Smooth muscle cell (in vitro differentiated cells): ENCODE data around the gene POU5F2. TPM values are rescaled to one million over a fixed set of nuclear protein-coding genes. Genes with fewer than 3 reads are reported as not detected.

Experiments used
- DNase-seq: peaks from one replicate; lab custom pipeline; 2025; ENCODE audit not compliant: unreplicated experiment; lab: John Stamatoyannopoulos, UW
- H2AFZ ChIP-seq: fragments of 200-600 bp; sonication (generic); 2 replicates; pipeline ENCODE4 v1.6.0; 2016; ENCODE audit warnings: antibody characterized with exemption, low read depth, mild to moderate bottlenecking
- H3F3A ChIP-seq: fragments of 200-600 bp; sonication (generic); 2 replicates; pipeline ENCODE4 v1.6.0; 2017; ENCODE audit warnings: antibody characterized with exemption, low read depth
- H3K27ac ChIP-seq: fragments of 200-600 bp; sonication (generic); 2 replicates; pipeline ENCODE4 v1.5.1; 2016; ENCODE audit warnings: low read depth, mild to moderate bottlenecking
- H3K27me3 ChIP-seq: fragments of 200-600 bp; sonication (generic); 2 replicates; pipeline ENCODE4 v1.6.1; 2016; ENCODE audit warnings: low read depth, mild to moderate bottlenecking
- H3K36me3 ChIP-seq: fragments of 200-600 bp; sonication (generic); 2 replicates; pipeline ENCODE4 v1.5.1; 2016; ENCODE audit warnings: low read depth
- H3K4me1 ChIP-seq: fragments of 200-600 bp; sonication (generic); 2 replicates; pipeline ENCODE4 v1.5.1; 2016; ENCODE audit warnings: low read depth
- H3K4me2 ChIP-seq: fragments of 200-600 bp; sonication (generic); 2 replicates; pipeline ENCODE4 v1.6.0; 2016; ENCODE audit warnings: mild to moderate bottlenecking
- H3K4me3 ChIP-seq: fragments of 200-600 bp; sonication (generic); 2 replicates; pipeline ENCODE4 v1.5.1; 2016; ENCODE audit warnings: mild to moderate bottlenecking
- H3K79me2 ChIP-seq: fragments of 200-600 bp; sonication (generic); 2 replicates; pipeline ENCODE4 v1.6.0; 2016; ENCODE audit warnings: low read depth, mild to moderate bottlenecking
- H3K9ac ChIP-seq: fragments of 200-600 bp; sonication (generic); 2 replicates; pipeline ENCODE4 v1.6.0; 2016; ENCODE audit warnings: low read depth
- H3K9me3 ChIP-seq: fragments of 200-600 bp; sonication (generic); replicated peaks from 2 replicates; pipeline ENCODE4 v1.5.1; 2016; ENCODE audit warnings: low read depth
- H4K20me1 ChIP-seq: fragments of 200-600 bp; sonication (generic); 2 replicates; pipeline ENCODE4 v1.6.0; 2016; ENCODE audit warnings: low read depth
- WGBS: methylation state at CpG from one replicate; pipeline ENCODE4 v1.1.7; 2016; ENCODE audit warnings: low lambda C conversion rate; 5-methylcytosine and 5-hydroxymethylcytosine counted together
- polyA plus RNA-seq: library from polyadenylated mRNA; unstranded; fragments of >200 nt; fragmentation: Nextera tagmentation; extraction: Ambion mirVana; gene quantifications from 2 replicates; pipeline ENCODE4 v1.2.1, GENCODE V29; 2016
- total RNA-seq: library from RNA; depleted of rRNA; stranded (reverse); fragments of >200 nt; gene quantifications from 2 replicates; pipeline ENCODE4 v1.2.3, GENCODE V29; 2014
- TF ChIP-seq, protein P1 (sequence below): fragments of 200-600 bp; sonication (generic); IDR thresholded peaks from 2 replicates; pipeline ENCODE4 v1.5.1; 2017; ENCODE audit warnings: borderline replicate concordance, mild to moderate bottlenecking, antibody characterized with exemption; ENCODE audit not compliant: insufficient read depth, poor library complexity, severe bottlenecking

The POU5F2 gene
- total and polyA plus RNA-seq, 2 experiments from 2014 or later: 0.11 to 0.45 TPM

DNA sequence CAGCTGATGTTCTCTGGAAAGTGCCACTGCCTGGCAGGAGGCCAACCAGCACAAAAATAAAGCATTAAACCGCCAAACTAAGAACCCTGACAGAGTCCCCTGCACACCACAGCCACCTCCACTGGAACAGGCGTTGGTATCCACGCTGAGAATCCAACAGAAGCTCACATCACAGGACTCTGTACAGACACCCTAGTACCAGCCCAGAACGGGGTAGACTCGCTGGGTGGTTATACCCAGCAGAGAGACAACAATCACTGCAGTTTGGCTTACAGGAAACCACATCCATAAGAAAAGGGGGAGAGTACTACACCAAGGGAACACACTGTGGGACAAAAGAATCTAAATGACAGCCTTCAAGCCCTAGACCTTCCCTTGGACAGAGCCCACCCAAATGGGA is 15.0 kb upstream of the POU5F2 start:
- Histone ChIP-seq H4K20me1 (no peaks in the 10 kb centered on the region), H3K36me3 (no peaks in the 10 kb centered on the region), H3K4me1 (no peaks in the 10 kb centered on the region), H3K27ac (no peak overlapping the region), H3K4me3 (no peak overlapping the region), H3K9me3 (no peaks in the 10 kb centered on the region), H3K27me3 (no peaks in the 10 kb centered on the region), H3K4me2 (no peak overlapping the region), H3F3A (no peaks in the 10 kb centered on the region), H3K9ac (no peak overlapping the region), H2AFZ (no peak overlapping the region), H3K79me2 (no peaks in the 10 kb centered on the region)
- WGBS: 95% methylated on average over 5 of the region's 5 CpGs
- TF ChIP-seq, protein P1, sequence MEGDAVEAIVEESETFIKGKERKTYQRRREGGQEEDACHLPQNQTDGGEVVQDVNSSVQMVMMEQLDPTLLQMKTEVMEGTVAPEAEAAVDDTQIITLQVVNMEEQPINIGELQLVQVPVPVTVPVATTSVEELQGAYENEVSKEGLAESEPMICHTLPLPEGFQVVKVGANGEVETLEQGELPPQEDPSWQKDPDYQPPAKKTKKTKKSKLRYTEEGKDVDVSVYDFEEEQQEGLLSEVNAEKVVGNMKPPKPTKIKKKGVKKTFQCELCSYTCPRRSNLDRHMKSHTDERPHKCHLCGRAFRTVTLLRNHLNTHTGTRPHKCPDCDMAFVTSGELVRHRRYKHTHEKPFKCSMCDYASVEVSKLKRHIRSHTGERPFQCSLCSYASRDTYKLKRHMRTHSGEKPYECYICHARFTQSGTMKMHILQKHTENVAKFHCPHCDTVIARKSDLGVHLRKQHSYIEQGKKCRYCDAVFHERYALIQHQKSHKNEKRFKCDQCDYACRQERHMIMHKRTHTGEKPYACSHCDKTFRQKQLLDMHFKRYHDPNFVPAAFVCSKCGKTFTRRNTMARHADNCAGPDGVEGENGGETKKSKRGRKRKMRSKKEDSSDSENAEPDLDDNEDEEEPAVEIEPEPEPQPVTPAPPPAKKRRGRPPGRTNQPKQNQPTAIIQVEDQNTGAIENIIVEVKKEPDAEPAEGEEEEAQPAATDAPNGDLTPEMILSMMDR: no peak
- no peak for DNase-seq

DNA sequence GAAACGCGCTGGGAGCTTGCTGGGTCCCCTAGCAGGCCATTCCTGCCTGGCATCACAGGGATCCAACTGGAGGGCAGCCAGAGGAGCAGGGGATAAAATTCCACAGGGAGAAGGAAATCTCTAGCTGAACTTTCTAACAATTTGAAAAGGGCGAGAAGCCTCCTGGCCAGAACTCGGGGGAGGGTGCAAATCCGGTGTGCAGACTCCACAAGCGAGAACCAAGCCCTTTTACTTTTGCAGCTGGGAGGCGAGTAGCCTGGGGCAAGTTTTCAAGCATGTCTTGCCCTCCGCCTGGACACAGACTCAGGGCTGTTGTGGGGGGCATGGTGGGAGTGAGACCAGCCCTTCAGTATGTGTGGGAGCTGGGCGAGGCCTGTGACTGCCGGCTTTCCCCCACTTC is 14.3 kb upstream of the POU5F2 start:
- 89% methylated on average over 10 of the region's 10 CpGs for WGBS
- H3K4me2 ChIP-seq: no peak overlapping the region
- H3K79me2 ChIP-seq: no peaks in the 10 kb centered on the region
- DNase-seq: no peak
- TF ChIP-seq, protein P1: no peak
- no peaks in the 10 kb centered on the region for H3K36me3 ChIP-seq
- H3K9me3 ChIP-seq: no peaks in the 10 kb centered on the region
- no peak overlapping the region for H3K27ac ChIP-seq
- no peak overlapping the region for H3K9ac ChIP-seq
- H3K4me3 ChIP-seq: no peak overlapping the region
- H3K4me1 ChIP-seq: no peaks in the 10 kb centered on the region
- H3F3A ChIP-seq: no peaks in the 10 kb centered on the region
- H2AFZ ChIP-seq: no peak overlapping the region
- H3K27me3 ChIP-seq: no peaks in the 10 kb centered on the region
- no peaks in the 10 kb centered on the region for H4K20me1 ChIP-seq

DNA sequence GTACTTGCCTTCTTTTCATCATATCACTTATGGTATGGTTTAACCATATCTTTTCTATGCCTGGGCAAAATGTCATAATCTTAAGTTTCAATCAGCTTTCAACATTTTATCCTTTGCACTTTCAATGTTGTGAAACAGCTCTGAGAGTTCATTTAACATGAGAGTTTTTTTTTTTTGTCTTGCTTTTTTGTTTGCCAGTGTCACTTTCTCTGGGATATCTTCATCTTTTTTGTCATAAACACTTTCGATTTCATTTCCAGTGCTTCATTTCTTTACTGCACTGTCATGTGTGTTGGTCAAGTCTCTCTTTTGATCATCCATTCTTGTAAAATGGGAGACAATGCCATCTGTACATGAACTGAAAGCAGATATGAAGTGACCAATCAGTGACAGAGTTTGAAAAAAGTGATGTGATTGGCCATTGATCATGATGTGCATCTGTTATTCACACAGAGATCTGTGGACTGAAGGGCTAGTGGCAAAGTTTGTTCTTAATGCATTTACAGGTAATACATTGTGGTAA is 7.5 kb upstream of the POU5F2 start:
- WGBS: 95% methylated on average over 1 of the region's 1 CpG
- Histone ChIP-seq H3K4me2 (no peak overlapping the region), H3K9me3 (no peaks in the 10 kb centered on the region), H3K36me3 (no peaks in the 10 kb centered on the region), H3K4me1 (no peaks in the 10 kb centered on the region), H3K27ac (no peak overlapping the region), H3K27me3 (no peaks in the 10 kb centered on the region), H3K79me2 (no peaks in the 10 kb centered on the region), H3K4me3 (no peak overlapping the region), H3F3A (no peaks in the 10 kb centered on the region), H4K20me1 (no peaks in the 10 kb centered on the region), H3K9ac (no peak overlapping the region), H2AFZ (no peak overlapping the region)
- no peak for DNase-seq
- TF ChIP-seq, protein P1: no peak

DNA sequence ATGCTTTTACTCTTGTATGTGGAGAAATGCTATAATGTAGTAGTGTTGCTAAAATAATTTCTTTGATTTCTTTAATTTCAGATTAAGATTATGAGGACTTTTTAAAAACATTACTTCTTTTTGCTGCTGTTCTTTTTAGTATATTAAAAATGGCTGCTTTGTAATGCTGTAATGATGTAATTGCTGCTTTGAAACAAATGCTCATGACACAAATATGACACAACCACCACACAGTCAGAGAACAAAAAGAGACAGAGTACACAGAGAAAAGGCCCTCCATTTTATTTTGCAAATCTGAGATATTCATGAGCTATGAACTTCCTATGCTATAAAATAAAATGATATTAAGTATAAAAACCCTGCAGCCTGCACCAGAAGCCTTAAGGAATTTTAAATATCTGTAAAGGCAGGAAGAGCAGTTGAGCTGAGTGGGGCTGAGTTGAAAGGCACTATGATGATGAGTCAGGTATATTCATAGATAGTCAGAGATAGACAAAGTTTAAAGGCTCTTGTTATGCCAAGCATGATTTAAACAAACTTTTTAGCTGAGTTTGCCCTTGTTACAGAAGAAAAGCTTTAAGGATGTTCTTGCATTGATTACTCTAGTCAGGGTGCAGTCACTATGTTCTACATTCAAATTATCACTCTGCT is 5.1 kb upstream of the POU5F2 start:
- peak overlapping the region; percentile 44 for H3K27ac ChIP-seq
- DNase-seq: no peak
- no peaks in the 10 kb centered on the region for H3K79me2 ChIP-seq

More for the DNA sequence above, 5.1 kb upstream of the POU5F2 start:
- no peaks in the 10 kb centered on the region for H3K36me3 ChIP-seq
- no peak overlapping the region for H3K4me3 ChIP-seq
- H3K9ac ChIP-seq: no peak overlapping the region
- no peak overlapping the region for H3K4me2 ChIP-seq
- no peak overlapping the region for H2AFZ ChIP-seq
- no peaks in the 10 kb centered on the region for H3K27me3 ChIP-seq
- H3K9me3 ChIP-seq: no peaks in the 10 kb centered on the region
- no peaks in the 10 kb centered on the region for H3F3A ChIP-seq
- TF ChIP-seq, protein P1: no peak
- no peaks in the 10 kb centered on the region for H4K20me1 ChIP-seq
- H3K4me1 ChIP-seq: no peaks in the 10 kb centered on the region
